ENCODE measurements around the gene GNB4. TPM values are rescaled to one million over a fixed set of nuclear protein-coding genes. Genes with fewer than 3 reads are reported as not detected.

Gene GNB4
- polyA plus RNA-seq, 1 donor from 2014 or later: 15.3 TPM

DNA sequence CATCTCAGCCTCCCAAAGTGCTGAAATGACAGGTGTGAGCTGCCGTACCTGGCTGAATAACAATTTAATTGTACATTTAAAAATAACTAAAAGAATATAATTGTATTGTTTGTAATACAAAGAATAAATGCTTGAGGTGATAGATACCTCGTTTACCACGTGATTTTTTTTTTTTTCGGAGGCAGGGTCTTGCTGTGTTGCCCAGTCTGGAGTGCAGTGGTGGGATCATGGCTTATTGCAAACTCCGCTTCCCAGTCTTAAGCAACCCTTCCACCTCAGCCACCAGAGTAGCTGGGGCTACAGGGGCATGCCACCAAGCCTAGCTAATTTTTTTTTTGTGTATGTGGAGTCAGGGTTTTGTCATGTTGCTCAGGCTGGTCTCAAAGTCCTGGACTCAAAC, 87.9 kb downstream of the GNB4 start:
- H3K36me3 Mint-ChIP-seq: peaks cover 2% of the 10 kb centered on the region
- H3K4me1 Mint-ChIP-seq: peaks cover 0 to 3% (median 0%) of the 10 kb centered on the region in 3 donors
- H3K9me3 Mint-ChIP-seq: no peaks in the 10 kb centered on the region
- H3K27me3 Mint-ChIP-seq: no peaks in the 10 kb centered on the region
- no peak overlapping the region for H3K27ac Mint-ChIP-seq
- H3K4me3 Mint-ChIP-seq: no peak overlapping the region

DNA sequence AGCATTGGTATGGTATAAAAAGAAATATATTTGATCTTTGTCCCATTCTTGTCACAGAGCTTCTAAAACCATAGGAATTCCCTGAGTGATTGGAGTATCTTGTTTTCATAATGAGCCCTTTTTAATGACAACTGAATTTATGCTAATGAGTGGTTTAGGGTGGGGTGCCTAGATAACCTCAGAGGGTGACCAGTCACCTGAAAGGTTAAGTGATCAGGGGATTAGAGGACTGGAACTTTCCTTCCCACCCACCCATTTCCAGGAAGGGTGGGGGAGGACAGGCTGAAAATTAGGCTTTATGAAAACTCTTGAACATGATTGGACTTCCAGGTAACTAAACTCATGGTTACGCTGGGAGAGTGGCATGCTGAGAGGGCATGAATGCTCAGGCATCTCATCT, 95.3 kb downstream of the GNB4 start:
- peaks cover 14 to 29% (median 19%) of the 10 kb centered on the region in 3 donors for H3K4me1 Mint-ChIP-seq
- H3K9me3 Mint-ChIP-seq: no peaks in the 10 kb centered on the region
- H3K27ac Mint-ChIP-seq: peak overlapping the region in 1 of 3 donors; percentile 31
- H3K27me3 Mint-ChIP-seq: no peaks in the 10 kb centered on the region
- no peak overlapping the region for H3K4me3 Mint-ChIP-seq
- H3K36me3 Mint-ChIP-seq: peaks cover 2% of the 10 kb centered on the region

DNA sequence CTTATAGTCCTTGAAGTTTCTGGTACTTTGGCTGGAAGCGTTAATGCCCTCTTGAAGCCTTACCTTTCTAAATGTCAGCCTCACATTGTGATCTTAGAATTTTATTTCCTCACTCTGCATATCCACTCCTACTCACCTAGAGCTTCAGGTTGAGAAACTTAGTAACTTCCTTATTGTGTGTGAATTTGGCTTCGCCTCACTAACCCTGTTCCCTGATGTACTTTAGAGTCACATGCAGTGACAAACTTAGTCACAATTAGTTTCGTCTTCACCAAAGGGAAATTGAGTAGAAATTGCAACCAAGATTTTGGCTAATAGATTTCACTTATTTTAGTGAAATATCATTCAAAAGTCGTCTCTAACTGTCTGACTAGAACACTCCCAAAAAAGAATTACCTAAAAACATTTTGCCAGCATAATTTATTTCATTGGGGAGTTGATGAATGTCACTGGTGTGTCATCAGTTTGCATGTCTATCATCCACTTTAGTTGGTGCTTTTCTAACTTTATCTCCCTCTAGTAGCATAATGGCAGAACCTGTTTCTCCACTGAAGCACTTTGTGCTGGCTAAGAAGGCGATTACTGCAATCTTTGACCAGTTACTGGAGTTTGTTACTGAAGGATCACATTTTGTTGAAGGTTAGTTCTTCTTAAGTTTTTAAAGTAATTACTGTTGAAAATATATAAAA, 102.8 kb downstream of the GNB4 start:
- Mint-ChIP-seq H3K36me3 (no peaks in the 10 kb centered on the region), H3K9me3 (no peaks in the 10 kb centered on the region), H3K4me3 (peak overlapping the region; percentile 92 to 100 (median 98)), H3K27me3 (no peaks in the 10 kb centered on the region), H3K27ac (peak overlapping the region; percentile 72 to 98 (median 84)), H3K4me1 (peaks cover 11 to 23% (median 15%) of the 10 kb centered on the region in 3 donors)

DNA sequence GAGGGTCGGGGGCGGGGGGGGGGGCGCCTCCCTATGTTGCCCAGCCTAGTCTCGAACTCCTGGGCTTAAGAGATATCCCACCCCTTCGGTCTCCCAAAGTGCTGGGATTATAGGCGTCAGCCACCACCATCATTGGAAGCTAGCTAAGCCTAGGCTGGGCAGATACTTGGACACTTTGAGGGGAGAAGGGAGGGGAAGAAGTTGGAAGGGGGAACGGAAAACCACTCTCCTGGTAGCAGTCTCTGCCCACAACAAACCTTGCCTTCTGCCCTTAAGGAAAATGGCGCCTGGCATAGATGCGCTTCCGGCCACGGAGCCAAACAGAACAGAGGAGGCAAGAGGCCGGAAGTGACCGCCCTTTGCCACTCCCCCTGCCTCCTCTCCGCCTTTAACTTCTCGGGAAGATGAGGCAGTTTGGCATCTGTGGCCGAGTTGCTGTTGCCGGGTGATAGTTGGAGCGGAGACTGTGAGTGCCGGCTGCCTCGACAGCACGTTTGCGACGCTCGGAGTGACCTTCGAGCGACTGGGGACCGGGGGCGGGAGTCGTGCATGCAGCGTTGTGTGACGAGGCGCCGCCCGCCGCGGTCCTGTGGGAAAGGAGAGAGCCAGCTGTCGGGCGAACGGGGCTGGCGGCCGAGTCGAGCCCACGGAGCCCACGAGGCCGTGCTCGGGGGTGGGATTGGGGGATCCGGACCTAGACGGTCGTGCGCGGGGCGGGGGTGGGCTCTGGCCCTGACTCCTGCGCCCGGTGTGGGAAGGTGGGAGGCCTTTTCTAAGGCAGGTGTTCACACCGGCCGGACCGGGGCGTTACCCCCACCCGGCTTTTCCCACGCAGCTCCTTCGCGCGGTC, 103.7 kb downstream of the GNB4 start, which contains the start of gene MFN1:
MFN1 (plus strand) TSS at position 365 of the 850 bp plus-strand sequence. CDS start 1,143 bp downstream, outside the sequence.
- Mint-ChIP-seq H3K4me3 (peak within 1 kb of the TSS; percentile 92 to 100 (median 98)), H3K9me3 (no peaks in the 10 kb centered on the region), H3K27ac (peak within 1 kb of the TSS; percentile 72 to 98 (median 84)), H3K27me3 (no peaks in the 10 kb centered on the region), H3K4me1 (peaks cover 9 to 21% (median 15%) of the 10 kb centered on the region in 3 donors), H3K36me3 (no peaks in the 10 kb centered on the region)

Other genes starting within 250 kb of the GNB4 start
- gene KCNMB3, start 200.4 kb downstream of the GNB4 start, polyA plus RNA-seq: 3.4 TPM
- gene ZNF639, start 128.4 kb downstream of the GNB4 start, polyA plus RNA-seq: 59.4 TPM
- gene MFN1, start 103.8 kb downstream of the GNB4 start, polyA plus RNA-seq: 12.8 TPM
- 39.9 TPM for gene ACTL6A, start 111.5 kb upstream of the GNB4 start, polyA plus RNA-seq
- gene MRPL47, start 153.2 kb upstream of the GNB4 start, polyA plus RNA-seq: 54.5 TPM
- 96.9 TPM for gene NDUFB5, start 153.3 kb upstream of the GNB4 start, polyA plus RNA-seq
- 4.5 TPM for gene USP13, start 201.6 kb upstream of the GNB4 start, polyA plus RNA-seq

Data from IgD-negative memory B cell (primary cell).